ENCODE data around the gene BMPER.

The BMPER gene

DNA sequence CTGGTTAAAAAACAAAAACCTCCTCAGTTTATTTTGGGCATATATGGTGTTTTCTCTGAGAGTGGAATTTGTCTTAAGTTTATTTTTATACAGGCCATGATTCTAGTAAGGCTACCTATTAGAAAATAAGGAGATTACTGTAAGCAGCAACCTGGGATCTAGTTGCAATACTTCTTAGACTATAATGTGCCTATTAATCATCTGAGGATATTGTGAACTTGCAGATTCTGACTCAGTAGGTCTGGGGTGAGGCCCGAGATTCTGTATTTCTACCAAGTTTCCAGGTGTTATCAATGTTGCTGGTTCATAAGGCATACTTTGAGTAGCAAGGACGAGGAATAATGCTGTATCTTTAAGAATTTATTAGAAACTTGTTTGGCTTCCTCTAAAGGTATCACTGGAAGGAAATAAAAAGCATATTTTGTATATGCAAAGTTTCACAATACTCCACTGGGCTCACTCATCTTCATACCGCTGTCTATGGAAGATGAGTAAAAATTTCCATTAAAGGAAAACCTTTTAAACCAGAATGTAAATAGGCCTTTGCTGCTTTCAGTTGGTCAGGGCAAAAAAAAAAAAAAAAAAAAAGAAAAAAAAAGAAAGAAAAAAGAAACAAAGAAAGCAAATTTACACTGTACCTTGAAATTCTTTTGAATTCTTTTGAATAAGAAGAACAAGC lies 105.8 kb downstream of the BMPER start:
- TF ChIP-seq ZC3H10 (CRISPR knock-in tag; IDR thresholded peaks at IDR 0.05) (no peak), ESRRG (CRISPR knock-in tag; IDR thresholded peaks at IDR 0.05) (no peak), ZFP30 (CRISPR knock-in tag; IDR thresholded peaks at IDR 0.05) (no peak), TOX (CRISPR knock-in tag; IDR thresholded peaks at IDR 0.05; ENCODE audit: borderline replicate concordance) (no peak), CSDC2 (CRISPR knock-in tag; IDR thresholded peaks at IDR 0.05) (no peak), ZNF70 (CRISPR knock-in tag; IDR thresholded peaks at IDR 0.05) (no peak), ZFP3 (CRISPR knock-in tag; IDR thresholded peaks at IDR 0.05) (no peak)
- ATAC-seq: peak; percentile 42

DNA sequence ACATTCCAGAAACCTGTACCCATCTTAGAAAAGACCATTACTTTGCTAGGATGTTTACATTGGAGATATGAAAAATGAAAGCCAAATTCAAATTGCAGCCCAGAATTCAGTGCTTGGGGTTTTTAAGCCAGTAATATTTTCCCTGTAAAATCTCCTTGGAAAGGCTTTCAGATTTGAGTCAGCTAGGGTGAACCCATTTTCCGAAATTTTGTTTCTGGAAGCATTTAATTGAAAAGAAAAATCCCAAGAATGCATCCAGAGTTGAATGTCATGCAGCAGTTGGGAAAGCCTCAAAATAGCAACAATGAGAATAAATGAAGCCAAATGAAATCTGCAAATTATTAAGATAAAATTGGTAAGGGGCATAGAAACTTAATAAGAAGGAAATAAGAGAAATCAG lies 106.4 kb downstream of the BMPER start:
- ATAC-seq: peak; percentile 70
- TF ChIP-seq ZNF565 (CRISPR knock-in tag; conservative IDR thresholded peaks at IDR 0.05; ENCODE audit: low read depth) (no peak), ISL1 (CRISPR knock-in tag; IDR thresholded peaks at IDR 0.05) (peak; percentile 51), ZNF70 (CRISPR knock-in tag; IDR thresholded peaks at IDR 0.05) (no peak), ZFP30 (CRISPR knock-in tag; IDR thresholded peaks at IDR 0.05) (no peak)
- TF ChIP-seq, protein P1, sequence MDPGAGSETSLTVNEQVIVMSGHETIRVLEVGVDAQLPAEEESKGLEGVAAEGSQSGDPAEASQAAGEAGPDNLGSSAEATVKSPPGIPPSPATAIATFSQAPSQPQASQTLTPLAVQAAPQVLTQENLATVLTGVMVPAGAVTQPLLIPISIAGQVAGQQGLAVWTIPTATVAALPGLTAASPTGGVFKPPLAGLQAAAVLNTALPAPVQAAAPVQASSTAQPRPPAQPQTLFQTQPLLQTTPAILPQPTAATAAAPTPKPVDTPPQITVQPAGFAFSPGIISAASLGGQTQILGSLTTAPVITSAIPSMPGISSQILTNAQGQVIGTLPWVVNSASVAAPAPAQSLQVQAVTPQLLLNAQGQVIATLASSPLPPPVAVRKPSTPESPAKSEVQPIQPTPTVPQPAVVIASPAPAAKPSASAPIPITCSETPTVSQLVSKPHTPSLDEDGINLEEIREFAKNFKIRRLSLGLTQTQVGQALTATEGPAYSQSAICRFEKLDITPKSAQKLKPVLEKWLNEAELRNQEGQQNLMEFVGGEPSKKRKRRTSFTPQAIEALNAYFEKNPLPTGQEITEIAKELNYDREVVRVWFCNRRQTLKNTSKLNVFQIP (CRISPR knock-in tag; IDR thresholded peaks at IDR 0.05; ENCODE audit: borderline replicate concordance, low read depth): no peak
- TF ChIP-seq, protein P2, sequence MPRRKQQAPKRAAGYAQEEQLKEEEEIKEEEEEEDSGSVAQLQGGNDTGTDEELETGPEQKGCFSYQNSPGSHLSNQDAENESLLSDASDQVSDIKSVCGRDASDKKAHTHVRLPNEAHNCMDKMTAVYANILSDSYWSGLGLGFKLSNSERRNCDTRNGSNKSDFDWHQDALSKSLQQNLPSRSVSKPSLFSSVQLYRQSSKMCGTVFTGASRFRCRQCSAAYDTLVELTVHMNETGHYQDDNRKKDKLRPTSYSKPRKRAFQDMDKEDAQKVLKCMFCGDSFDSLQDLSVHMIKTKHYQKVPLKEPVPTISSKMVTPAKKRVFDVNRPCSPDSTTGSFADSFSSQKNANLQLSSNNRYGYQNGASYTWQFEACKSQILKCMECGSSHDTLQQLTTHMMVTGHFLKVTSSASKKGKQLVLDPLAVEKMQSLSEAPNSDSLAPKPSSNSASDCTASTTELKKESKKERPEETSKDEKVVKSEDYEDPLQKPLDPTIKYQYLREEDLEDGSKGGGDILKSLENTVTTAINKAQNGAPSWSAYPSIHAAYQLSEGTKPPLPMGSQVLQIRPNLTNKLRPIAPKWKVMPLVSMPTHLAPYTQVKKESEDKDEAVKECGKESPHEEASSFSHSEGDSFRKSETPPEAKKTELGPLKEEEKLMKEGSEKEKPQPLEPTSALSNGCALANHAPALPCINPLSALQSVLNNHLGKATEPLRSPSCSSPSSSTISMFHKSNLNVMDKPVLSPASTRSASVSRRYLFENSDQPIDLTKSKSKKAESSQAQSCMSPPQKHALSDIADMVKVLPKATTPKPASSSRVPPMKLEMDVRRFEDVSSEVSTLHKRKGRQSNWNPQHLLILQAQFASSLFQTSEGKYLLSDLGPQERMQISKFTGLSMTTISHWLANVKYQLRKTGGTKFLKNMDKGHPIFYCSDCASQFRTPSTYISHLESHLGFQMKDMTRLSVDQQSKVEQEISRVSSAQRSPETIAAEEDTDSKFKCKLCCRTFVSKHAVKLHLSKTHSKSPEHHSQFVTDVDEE (CRISPR knock-in tag; IDR thresholded peaks at IDR 0.05): no peak

DNA sequence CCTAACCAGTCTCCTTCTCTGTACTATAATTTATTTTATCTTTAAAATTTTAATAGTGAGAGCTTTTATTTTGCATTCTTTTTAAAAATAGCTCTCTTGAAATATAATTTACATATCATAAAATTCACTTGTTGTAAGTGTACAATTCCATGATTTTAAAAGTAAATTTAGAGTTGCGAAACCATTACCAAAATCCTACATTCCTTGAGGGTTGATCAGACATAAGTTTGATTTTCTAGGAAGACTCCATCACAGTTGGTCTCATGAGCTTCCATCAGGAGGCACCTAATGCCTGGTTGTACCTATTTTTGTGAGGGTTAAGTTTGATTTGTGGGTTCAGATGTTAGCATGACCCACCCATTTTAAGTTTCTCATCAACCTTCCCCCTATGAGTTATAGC lies 108.1 kb downstream of the BMPER start:
- no peak for TF ChIP-seq ARNTL (CRISPR knock-in tag; IDR thresholded peaks at IDR 0.05; ENCODE audit: borderline replicate concordance, low read depth)
- TF ChIP-seq ZNF565 (CRISPR knock-in tag; conservative IDR thresholded peaks at IDR 0.05; ENCODE audit: low read depth): no peak
- TF ChIP-seq, protein P3, sequence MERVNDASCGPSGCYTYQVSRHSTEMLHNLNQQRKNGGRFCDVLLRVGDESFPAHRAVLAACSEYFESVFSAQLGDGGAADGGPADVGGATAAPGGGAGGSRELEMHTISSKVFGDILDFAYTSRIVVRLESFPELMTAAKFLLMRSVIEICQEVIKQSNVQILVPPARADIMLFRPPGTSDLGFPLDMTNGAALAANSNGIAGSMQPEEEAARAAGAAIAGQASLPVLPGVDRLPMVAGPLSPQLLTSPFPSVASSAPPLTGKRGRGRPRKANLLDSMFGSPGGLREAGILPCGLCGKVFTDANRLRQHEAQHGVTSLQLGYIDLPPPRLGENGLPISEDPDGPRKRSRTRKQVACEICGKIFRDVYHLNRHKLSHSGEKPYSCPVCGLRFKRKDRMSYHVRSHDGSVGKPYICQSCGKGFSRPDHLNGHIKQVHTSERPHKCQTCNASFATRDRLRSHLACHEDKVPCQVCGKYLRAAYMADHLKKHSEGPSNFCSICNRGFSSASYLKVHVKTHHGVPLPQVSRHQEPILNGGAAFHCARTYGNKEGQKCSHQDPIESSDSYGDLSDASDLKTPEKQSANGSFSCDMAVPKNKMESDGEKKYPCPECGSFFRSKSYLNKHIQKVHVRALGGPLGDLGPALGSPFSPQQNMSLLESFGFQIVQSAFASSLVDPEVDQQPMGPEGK (CRISPR knock-in tag; IDR thresholded peaks at IDR 0.05; ENCODE audit: borderline replicate concordance): no peak
- no peak for TF ChIP-seq OSR1 (CRISPR knock-in tag; IDR thresholded peaks at IDR 0.05)
- no peak for TF ChIP-seq TCF4 (CRISPR knock-in tag; IDR thresholded peaks at IDR 0.05; ENCODE audit: borderline replicate concordance)
- TF ChIP-seq RARB (CRISPR knock-in tag; IDR thresholded peaks at IDR 0.05): no peak
- ATAC-seq: no peak

DNA sequence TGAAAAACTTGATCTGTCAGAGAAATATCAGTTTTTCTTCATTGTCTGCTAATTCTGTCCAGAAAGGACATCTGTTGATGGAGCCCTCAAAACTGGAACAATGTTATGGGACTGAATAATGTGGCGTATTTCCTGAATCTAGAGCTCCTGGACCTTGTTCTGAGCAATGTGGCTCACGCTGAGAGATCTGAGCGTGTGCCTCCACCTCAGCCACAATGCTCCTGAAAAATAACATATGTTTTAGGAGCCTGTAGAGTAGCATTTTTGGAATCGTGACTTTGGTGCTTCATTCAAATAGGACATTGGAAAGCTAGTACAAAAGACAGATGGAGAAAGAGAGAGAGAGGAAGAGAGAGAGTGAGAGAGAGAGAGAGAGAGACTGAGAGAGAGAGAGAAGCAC lies 110.3 kb downstream of the BMPER start:
- no peak for ATAC-seq

DNA sequence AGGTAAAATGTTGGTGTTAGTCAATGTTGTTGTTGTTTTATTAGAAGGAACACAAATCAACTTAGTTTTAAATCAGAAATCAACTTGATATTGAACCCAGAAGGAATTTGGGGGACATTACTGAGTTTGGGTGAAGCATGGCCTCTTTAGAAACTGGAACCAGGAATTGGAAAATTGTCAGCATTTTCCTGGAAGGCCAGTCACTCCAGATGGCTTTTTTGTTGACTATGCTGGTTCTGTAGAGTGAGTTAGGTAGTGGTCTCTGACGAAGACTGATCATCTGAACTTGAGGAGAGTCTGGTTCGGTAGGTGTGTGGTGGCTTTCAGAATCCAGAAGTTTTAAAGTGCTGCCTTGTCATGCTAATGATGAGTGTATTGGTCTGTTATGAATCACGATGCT lies 111.5 kb downstream of the BMPER start:
- TF ChIP-seq ZFP3 (CRISPR knock-in tag; IDR thresholded peaks at IDR 0.05) (no peak), ZNF565 (CRISPR knock-in tag; conservative IDR thresholded peaks at IDR 0.05; ENCODE audit: low read depth) (no peak), RARB (CRISPR knock-in tag; IDR thresholded peaks at IDR 0.05) (no peak), ZNF70 (CRISPR knock-in tag; IDR thresholded peaks at IDR 0.05) (no peak), SNAI2 (CRISPR knock-in tag; IDR thresholded peaks at IDR 0.05) (no peak), GLIS3 (CRISPR knock-in tag; IDR thresholded peaks at IDR 0.05) (no peak), ZFP30 (CRISPR knock-in tag; IDR thresholded peaks at IDR 0.05) (no peak), OSR1 (CRISPR knock-in tag; IDR thresholded peaks at IDR 0.05) (no peak), ZC3H10 (CRISPR knock-in tag; IDR thresholded peaks at IDR 0.05) (no peak), ISL1 (CRISPR knock-in tag; IDR thresholded peaks at IDR 0.05) (no peak), CSDC2 (CRISPR knock-in tag; IDR thresholded peaks at IDR 0.05) (no peak)
- TF ChIP-seq, protein P4, sequence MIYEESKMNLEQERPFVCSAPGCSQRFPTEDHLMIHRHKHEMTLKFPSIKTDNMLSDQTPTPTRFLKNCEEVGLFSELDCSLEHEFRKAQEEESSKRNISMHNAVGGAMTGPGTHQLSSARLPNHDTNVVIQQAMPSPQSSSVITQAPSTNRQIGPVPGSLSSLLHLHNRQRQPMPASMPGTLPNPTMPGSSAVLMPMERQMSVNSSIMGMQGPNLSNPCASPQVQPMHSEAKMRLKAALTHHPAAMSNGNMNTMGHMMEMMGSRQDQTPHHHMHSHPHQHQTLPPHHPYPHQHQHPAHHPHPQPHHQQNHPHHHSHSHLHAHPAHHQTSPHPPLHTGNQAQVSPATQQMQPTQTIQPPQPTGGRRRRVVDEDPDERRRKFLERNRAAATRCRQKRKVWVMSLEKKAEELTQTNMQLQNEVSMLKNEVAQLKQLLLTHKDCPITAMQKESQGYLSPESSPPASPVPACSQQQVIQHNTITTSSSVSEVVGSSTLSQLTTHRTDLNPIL (CRISPR knock-in tag; IDR thresholded peaks at IDR 0.05; ENCODE audit: low read depth): no peak
- TF ChIP-seq, protein P1 (CRISPR knock-in tag; IDR thresholded peaks at IDR 0.05; ENCODE audit: borderline replicate concordance, low read depth): no peak
- no peak for ATAC-seq

More for the DNA sequence above, 110.3 kb downstream of the BMPER start:
- no peak for TF ChIP-seq ZNF70 (CRISPR knock-in tag; IDR thresholded peaks at IDR 0.05)

Data from SK-N-SH treated with all-trans-retinoic acid at 6 μM for 48 hours (cell line).